GM21381 (cell line): Measurements from ENCODE around the gene UBALD2.
"Not testable (repeated sequence)": the region's sequence is repeated elsewhere in the genome, so short reads cannot be mapped to it uniquely, and the experiment has no call there.

Experiments used
- ATAC-seq: cut with Tn5 transposase; IDR thresholded peaks from one replicate; pipeline ENCODE4 v1.9.1; 2021; ENCODE audit warnings: mild to moderate bottlenecking, moderate library complexity; ENCODE audit not compliant: unreplicated experiment

Gene UBALD2

DNA sequence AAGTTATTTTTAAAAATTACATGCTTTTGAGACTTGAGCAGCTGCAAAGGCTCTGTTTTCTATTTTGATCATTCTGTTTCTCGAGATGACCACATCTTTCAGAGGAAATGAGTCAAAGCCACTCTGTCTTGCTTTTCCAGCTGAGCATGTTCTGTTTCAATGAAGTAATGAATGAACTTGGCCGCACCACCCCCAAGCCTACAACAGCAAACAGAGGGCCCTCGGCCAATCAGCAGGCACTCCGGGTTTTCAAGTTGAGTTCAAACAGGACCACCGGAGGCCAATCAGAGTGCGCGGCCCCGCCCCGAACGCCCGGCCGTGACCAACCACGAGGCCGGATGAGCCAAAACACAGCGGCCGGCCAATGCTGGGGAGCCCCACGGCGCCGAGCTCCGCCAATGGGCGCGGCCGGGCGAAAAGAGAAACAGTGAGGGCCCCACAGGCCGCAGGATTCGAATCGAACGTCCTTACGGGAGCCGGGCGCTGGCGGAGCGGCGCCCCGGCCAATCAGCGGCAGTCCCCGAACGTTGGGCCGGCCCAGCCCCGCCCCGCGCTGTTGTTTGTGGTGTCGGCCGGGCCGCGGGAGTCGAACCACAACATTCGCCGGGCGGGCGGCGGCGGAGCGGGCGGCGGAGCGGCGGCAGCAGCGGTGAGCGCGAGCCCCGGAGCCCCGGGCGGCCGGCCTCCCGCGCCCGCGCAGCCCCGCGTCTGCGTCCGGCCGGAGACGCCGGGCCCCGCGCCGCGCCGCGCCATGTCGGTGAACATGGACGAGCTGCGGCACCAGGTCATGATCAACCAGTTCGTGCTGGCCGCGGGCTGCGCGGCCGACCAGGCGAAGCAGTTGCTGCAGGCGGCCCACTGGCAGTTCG lies at the start of gene UBALD2:
UBALD2 (plus strand) TSS at position 594 of the 869 bp plus-strand sequence; CDS start at position 752, 158 bp downstream.
- peak; percentile 73 for ATAC-seq

DNA sequence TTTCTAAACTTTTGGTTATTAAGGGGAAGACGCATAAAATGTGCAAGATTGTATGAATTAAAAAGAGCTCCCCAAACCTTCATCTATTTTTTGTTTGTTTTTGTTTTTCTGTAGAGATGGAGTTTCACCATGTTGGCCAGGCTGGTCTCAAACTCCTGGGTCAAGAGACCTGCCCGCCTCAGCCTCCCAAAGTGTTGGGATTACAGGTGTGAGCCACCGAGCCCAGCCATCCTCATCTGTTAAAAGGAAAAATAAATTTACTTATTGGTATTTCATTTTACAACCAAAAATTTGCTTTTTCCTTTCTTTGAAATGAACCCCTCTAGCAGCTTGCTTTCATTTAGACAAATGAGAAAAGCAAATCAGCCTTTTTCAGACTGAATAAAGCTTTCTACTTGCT lies 48.1 kb upstream of the UBALD2 start:
- ATAC-seq: no peak

DNA sequence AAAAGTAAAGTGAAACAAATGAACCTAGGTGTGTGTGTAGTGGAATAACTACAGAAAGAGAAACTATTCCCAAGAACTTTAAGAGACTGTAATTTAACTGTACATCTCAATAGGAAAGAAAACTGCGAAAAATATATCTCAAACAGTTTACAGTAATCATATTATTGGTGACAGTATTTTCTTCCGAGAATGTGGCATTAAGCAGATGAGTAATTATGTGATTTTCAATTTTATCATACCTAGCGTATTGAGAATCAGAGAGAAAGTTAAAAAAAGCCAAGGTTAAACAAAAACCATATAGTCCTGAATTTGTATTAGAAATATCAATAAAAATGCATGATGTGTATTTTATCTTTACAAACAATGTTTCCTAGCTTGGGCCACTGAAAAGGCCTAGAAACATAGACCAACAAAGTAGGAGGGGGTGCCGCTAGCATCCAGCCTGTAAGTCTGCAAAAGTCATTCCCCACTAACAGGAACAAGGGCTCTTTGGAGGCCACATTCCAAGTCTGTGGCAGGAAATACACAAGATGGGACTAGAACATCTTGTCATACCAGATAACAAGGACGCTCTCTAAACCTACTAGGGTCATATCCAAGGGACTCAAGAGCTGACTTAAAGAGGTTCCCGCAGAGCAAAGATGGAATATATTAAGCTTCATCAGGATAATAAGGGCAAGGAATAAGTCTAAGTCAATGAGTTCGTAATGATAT lies 45.3 kb upstream of the UBALD2 start:
- ATAC-seq: no peak

DNA sequence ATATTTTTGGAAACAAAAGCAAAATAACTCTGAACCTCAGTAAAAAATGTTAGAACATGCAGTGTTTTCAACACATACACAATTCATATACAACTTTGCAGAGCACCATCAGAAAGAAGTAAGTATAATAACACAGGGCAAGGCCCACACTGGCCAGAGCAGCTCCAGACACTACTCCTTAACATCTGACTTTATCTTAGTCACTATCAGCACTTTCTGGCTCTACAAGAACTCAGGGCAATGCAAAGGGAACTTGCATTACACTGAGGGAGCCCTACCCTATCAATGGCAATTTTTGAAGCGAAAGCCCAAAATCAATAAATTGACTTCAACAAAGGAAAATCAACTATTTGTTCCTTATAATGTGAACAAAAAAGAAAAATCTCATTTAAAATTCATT lies 41.3 kb upstream of the UBALD2 start:
- ATAC-seq: no peak

DNA sequence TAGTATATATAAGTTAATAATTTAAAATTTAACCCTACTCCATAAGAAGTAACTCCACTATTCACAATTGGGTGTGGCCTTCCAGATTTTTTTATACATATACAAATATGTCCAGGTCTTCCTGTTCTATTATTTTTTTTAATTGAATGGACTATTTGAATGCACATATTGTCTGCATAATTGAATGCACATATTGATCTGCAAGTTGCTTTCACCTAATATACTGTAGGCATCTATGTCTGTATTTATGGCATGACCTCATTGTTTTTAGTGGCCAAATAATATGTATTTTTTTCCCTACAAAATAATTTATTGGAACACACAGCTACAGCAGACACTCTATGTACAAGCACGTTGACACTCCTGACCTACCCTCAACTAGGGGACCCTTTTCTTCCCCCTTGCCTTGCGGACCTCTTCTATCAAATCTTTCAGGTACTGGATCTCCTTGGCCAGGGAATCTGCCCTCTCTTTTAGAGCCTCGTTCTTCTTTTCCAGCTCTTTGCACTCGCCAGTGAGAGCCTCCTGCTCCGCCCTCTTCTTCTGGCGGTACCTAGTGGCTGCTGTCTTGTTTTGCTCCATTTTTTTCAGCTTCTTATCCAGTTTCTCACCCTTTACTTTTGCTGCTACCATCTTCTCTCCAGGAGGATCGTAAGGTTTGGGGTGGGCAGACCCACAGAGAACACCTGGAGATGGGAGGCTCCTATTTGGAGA lies 39.6 kb upstream of the UBALD2 start:
- not testable (repeated sequence) for ATAC-seq

DNA sequence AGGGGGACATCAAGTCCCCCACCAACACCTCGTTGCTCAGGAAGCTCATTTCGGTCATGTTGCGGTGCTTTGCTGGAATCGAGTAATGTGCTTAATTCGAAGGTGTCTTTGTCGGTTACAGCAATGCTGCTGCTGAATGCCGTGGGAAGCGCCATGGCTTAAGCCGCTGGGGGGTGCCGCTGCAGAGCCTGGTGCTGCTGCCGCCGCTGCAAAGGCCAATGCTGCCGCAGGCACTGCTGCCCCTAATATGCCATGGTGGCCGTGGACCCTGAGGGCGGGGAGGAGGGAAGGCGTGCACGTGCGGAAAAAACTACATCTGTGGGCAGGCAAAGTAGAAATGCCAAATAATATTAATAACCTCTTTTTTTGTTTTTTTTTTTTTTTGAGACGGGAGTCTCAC lies 38.4 kb upstream of the UBALD2 start:
- not testable (repeated sequence) for ATAC-seq

DNA sequence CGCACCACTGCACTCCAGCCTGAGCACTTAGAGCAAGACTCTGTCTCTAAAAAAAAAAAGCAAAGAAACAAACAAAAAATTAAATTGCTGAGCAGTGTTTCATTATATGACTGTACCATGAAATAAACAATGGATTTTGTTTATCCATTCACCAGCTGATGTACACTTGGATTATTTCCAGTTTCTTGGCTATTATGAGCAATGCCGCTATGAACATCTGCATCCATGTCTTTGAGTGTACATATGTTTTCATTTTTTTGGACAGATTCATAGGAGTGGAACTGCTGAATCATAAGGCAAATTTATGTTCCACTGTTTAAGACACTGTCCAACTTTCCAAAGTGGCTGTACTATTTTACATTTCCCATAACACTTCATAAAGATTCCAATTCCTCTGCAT lies 32.8 kb upstream of the UBALD2 start:
- no peak for ATAC-seq

DNA sequence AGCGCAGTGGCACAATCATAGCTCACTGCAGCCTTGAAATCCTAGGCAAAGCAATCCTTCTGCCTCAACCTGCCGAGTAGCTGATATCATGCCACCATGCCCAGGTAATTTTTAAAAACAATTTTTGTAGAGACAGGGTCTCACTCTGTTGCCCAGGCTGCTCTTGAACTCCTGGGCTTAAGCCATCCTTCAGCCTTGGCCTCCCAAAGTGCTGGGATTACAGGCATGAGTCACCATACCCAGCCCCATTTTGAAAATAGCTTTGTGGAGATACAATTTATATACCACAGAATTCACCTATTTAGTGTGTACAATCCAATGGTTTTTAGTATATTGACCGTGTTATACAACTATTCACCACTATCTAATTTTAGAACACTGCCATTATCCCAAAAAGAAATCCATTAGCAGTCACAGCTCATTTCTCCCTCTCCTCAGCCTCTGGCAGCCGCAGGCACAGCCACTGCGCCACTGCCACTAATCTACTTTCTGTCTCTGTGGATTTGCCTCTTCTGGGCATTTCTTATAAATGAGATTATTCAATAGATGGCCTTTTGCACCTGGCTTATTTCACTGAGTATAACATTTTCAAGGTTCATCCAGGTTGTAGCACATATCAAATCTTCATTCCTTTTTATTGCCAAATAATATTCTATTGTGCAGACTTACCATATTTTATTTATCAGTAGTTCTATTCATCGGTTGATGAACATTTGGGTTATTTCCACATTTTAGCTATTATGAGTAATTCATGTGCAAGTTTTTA lies 31.4 kb upstream of the UBALD2 start:
- ATAC-seq: no peak

DNA sequence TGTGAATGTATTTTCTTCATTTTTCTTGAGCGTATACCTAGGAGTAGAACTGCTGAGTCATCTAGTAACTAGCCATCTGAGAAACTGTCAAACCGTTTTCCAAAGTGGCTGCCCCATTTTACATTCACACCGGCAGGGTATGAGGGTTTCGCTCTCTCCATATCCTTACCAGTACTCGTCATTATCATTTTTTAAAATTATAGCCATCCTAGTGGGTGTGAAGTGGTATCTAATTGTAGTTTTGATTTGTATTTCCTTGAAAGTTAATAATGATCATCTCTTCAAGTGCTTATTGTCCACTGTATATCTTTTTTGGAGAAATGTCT lies 30.8 kb upstream of the UBALD2 start:
- peak; percentile 67 for ATAC-seq

DNA sequence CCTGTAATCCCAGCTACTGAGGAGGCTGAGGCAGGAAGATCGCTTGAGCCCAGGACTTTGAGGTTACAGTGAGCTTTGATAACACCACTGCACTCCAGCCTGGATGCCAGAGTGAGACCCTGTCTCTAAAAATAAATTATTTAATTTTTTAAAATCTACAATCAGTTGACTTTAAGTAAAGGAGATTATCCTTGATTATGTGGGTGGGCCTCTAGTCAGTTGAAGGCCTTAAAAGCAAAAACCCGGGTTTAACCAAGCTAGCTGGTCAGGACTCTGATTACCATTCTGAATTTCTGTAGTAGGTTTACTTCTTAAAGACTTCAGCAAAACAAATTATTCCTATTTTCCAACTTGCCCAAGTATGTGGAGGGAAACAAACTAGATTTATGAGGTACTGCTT lies 29.3 kb upstream of the UBALD2 start:
- no peak for ATAC-seq

DNA sequence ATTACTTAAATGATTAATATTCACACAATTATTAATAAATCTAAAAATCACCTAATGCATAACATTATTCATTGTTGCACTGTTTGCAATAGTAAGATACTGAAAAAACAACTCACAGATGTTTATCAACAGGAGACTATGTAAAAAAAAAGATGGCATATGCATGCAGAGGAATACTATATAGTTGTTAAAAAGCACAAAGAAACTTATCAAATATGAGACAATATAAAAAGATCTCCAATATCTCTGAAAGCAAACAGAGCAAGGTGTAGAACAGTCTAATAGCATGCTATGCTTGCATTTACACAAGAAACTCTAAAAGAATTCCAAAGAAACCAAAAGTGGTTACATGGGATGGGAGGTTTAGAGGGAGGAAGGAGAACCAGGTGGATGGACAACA lies 28.5 kb upstream of the UBALD2 start:
- no peak for ATAC-seq

DNA sequence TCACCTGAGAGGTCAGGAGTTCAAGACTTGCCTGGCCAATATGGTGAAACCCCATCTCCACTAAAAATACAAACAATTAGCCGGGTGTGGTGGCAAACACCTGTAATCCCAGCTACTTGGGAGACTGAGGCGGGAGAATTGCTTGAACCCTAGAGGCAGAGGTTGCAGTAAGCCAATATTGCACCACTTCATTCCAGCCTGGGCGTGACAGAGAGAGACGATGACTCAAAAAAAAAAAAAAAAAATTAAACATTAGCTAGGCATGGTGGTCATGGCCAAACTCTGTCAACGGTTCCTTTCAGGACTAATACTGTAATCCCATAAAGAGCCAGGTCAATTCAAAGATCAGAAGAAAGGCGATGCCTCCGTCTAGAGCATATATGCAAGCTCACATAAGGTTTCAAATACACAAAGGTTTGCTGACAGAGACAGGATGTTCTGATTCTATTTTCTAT lies 27.3 kb upstream of the UBALD2 start:
- ATAC-seq: no peak

DNA sequence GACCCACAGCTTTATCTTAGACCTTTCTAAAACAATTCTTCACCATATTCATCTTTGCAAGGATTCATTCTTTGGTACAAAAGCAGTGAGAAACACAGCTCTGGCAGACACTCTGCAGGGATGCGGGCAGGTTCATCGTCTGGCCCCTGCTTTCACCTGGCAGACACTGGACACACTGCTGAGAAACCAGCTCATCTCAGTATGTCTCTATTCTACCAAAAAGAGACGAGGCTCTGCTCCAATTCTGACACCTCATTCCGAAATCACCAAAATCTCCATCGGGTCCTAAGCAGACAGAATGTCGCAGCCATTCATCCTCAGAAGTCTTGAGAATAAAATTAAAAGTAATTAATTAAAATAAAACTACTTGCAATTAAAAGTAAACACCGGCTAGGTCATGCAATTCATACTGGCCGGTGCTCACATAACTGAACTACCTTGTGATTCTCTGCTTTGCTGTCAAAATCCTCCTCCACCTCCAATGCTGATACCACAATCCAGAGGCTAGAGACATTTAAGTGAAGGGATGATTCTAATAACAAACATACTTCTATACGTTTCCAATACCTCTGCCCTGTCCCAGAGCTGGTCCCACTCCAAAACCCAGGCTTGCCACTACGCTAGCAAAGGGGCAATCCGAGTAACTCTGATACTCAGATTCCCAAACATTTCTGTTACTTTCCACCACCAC lies 26.2 kb upstream of the UBALD2 start:
- no peak for ATAC-seq

DNA sequence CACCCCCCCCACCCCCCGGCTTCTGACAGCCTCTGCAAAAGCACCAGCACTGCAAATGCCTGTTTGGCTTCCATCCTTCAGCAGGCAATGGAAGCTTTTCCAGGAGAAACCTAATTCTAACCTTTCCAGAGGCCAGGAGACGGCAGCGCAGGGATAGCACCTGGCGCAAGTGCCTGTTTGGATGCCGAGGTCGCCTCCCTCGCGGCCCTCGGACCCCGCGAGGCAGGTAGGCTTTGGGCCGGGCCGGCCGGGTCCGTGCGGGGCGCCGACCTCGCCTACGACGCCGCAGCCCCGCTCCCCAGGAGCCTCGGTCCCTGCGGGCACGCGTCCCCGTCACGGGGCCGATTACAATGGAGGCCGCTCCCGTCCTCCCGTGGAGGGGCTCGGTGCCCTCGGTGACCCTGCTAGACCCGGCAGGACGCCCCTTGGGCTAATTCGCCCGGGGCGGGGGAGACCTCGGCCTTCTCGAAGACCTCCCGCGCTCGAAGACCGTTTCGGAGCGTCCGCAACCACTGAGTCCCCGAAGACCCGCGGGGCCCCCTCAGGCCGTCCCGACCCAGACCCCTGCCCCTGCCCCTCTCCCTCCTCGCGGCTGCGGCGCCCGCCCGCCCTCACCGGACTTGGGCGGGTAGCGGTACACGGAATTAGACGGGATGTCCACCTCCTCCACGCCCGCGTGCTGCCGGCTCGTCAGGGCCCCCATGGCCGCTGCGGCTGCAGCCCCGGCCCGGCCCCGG lies 25.4 kb upstream of the UBALD2 start:
- ATAC-seq: peak; percentile 27

DNA sequence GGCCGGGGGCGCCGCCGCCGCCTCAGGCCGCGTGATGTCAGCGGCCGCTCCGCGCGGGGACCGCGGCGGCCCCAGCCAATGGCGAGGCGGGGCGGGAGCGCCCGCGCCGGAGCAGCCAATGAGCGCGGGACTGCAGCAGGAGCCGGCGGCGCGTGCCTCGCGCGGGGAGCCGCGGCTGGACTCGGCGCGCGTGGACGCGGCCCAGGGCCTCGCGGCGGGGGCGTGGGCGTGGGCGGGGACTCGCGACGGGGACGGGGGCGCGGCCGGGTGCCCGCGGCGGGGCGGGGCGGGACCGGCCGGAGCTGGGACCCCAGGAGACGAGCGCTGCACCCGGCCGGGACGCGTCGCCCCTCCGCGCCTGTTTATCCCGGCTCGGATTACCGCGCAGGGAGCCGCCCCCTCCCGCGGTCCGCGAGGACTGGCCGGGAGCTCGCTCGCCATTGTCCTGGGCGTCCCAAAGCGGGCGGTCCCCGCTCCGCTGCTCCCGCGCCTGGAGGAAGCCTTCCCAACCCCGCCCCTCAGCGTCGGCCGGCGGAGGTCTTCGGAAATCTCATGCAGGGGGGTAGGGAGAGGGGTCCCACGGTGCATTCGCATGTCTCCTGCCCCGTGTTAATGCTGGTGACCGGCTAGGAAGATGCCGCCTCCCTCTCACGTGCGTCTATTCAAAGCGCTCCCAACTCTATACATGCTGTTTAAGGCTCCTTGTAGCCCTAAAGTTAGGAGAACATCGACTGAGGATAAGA lies 24.5 kb upstream of the UBALD2 start, which contains the start of gene RNF157:
RNF157 (minus strand) TSS at position 33 of the 743 bp plus-strand sequence. CDS start 253 bp downstream, outside the sequence.
- peak; percentile 69 for ATAC-seq

DNA sequence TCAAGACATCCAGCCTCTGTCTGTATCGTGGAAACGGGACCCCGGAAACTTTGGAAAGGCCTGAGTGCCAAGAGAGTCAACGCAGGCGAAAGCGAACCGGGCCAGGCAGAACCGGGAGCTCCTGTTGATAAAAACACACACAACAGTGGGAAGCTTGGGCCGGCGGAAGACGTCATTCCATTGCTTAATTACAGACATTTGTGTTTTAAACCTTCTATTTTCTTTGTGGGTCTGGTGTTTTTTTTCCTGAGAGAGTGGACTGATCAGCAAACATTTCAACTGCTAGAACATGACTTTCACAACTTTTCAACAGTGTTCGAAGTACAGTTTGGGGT lies 24.0 kb upstream of the UBALD2 start:
- no peak for ATAC-seq

DNA sequence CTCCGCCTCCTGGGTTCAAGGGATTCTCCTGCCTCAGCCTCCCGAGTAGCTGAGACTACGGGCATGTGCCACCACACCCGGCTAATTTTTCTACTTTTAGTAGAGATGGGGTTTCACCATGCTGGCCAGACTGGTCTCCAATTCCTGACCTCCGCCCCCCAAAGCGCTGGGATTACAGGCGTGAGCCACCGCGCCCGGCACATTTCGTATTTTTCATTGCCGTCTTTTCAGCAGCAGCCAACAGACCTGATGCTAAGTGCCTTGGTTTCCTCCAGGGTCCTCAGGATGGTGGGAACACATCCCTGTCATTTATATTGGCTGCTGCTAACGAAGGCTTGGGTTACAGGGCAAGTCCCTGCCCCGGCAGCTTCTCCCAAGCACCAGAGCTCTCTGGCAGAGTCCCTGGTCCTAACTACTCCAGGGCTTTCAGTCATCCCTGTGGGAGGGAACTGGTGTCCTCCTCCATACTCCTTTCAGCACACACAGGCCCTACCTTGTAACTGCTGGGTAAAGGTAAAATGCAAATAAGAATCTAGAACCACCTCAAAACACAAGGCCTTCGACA lies 23.4 kb upstream of the UBALD2 start:
- no peak for ATAC-seq

DNA sequence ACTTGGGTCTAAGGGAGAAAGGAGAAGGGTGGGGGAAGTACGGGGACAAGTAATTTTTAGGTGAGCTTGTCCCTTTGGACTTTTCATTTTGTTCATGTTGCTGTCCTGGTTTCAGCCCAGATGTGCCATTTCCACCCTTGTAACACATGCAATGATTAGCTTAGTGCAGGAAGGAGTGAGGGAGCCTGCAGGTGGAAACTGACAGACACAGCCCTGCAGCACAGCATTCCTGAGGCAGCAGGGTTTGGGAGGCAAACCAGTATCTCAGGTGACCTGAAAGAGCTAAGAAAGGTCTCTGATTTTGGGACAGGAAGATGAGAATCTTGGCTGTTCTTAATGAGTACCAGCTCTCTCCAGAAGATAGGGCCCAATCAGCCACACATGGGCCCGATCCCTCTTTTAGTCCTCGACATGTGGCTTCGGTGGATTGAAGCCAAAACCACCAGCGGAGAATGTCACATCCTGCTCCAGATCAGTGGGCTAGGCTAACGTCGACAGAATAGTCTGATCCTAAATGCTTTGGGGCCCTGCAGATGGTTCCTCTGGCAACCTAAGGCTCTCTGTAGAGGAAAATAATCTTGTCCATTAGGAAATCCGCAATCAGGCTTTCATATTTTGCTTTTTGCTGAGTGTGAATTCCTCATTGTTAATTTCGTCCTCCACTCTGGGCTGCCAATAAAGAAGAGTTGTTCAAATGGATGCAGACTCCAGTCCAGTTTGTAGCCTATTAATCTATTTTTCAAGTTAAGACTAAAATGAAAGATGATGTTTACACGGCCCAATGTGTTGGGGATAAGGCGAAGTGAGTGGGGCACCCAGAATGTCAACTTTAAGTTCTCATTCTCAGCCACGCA lies 21.1 kb upstream of the UBALD2 start:
- ATAC-seq: no peak
